GM18873 (cell line): ENCODE results near the gene SSU72.
"Not testable (repeated sequence)": the region's sequence is repeated elsewhere in the genome, so short reads cannot be mapped to it uniquely, and the experiment has no call there.

Source experiments
- ATAC-seq: cut with Tn5 transposase; IDR thresholded peaks from one replicate; pipeline ENCODE4 v1.9.1; 2021; ENCODE audit warnings: mild to moderate bottlenecking, moderate library complexity, moderate number of reproducible peaks; ENCODE audit not compliant: unreplicated experiment, low FRiP score

Gene SSU72

GRCh38 chr1:1597275-1597930 is 22.7 kb upstream of the SSU72 start:
- no peak for ATAC-seq

GRCh38 chr1:1596493-1597274 is 22.0 kb upstream of the SSU72 start:
- ATAC-seq: no peak

GRCh38 chr1:1595341-1595740 is 20.7 kb upstream of the SSU72 start:
- ATAC-seq: not testable (repeated sequence)

- ATAC-seq: no peak
These were observed 20.1 kb upstream of the SSU72 start for GRCh38 chr1:1594602-1595260.

- no peak for ATAC-seq
These were observed 19.4 kb upstream of the SSU72 start for GRCh38 chr1:1593834-1594601.

- no peak for ATAC-seq
These were observed 16.8 kb upstream of the SSU72 start for GRCh38 chr1:1591452-1591851.

- ATAC-seq: no peak
These were observed 8.8 kb upstream of the SSU72 start for GRCh38 chr1:1583347-1584010.

GRCh38 chr1:1582585-1583346 is 8.1 kb upstream of the SSU72 start:
- no peak for ATAC-seq

GRCh38 chr1:1578371-1578940 is 3.8 kb upstream of the SSU72 start:
- no peak for ATAC-seq

- no peak for ATAC-seq
These were observed 2.8 kb upstream of the SSU72 start for GRCh38 chr1:1577367-1578011.

- ATAC-seq: peak; percentile 43
These were observed 581 bp downstream of the SSU72 start for GRCh38 chr1:1573843-1574720.

GRCh38 chr1:1569341-1569740 is 5.3 kb downstream of the SSU72 start:
- no peak for ATAC-seq

- ATAC-seq: no peak
These were observed 6.8 kb downstream of the SSU72 start for GRCh38 chr1:1567891-1568291.

- no peak for ATAC-seq
These were observed 7.3 kb downstream of the SSU72 start for GRCh38 chr1:1567152-1567875.

- ATAC-seq: no peak
These were observed 9.3 kb downstream of the SSU72 start for GRCh38 chr1:1565340-1565739.

GRCh38 chr1:1564268-1564667 is 10.4 kb downstream of the SSU72 start:
- no peak for ATAC-seq

GRCh38 chr1:1563688-1564087 is 11.0 kb downstream of the SSU72 start:
- no peak for ATAC-seq
